ENCODE measurements around the gene TSFM. TPM values are rescaled to one million over a fixed set of nuclear protein-coding genes. Genes with fewer than 3 reads are reported as not detected.

Gene TSFM
- total and polyA plus RNA-seq, 2 of the 4 experiments (the other 2 are of a cell fraction), result 11.5 to 14.0 TPM

GRCh38 chr12:57767876-57768275, 14.7 kb upstream of the TSFM start:
- Histone ChIP-seq H4K20me1 (ENCODE audit: insufficient read depth, low read length) (no peaks in the 10 kb centered on the region), H3K36me3 (ENCODE audit: control insufficient read depth, insufficient read depth, low read length) (peaks cover 1% of the 10 kb centered on the region; the same call in 1 of the 2 replicates), H2BK5ac (ENCODE audit: low read depth, low read length, poor library complexity, severe bottlenecking) (no peak overlapping the region), H3K18ac (ENCODE audit: low read depth, low read length) (no peak overlapping the region), H3K27ac (ENCODE audit: insufficient read depth, low read length) (no peak overlapping the region), H2AFZ (replicated peaks; ENCODE audit: low read length, poor library complexity) (no peak overlapping the region), H3K4ac (ENCODE audit: low read depth, low read length) (no peak overlapping the region), H3K4me3 (ENCODE audit: insufficient read depth, low read depth, low read length) (no peak overlapping the region), H2BK20ac (ENCODE audit: low read depth, low read length) (no peak overlapping the region), H2AK9ac (replicated peaks; ENCODE audit: low read depth, low read length, poor library complexity) (no peak overlapping the region), H4K91ac (ENCODE audit: insufficient read depth, low read depth, low read length) (no peak overlapping the region), H3K9me3 (ENCODE audit: control insufficient read depth, insufficient read depth, low read length) (peaks cover 2% of the 10 kb centered on the region; the same call in 1 of the 2 replicates), H4K5ac (ENCODE audit: low read depth, low read length) (no peak overlapping the region), H3K14ac (replicated peaks; ENCODE audit: low read depth, low read length) (no peak overlapping the region), H3K23ac (ENCODE audit: low read depth, low read length) (no peak overlapping the region), H3K4me1 (ENCODE audit: control insufficient read depth, insufficient read depth, low read length) (peaks cover 11% of the 10 kb centered on the region; the same call in 1 of the 2 replicates), H3K27me3 (ENCODE audit: control insufficient read depth, insufficient read depth, low read length) (peaks cover 40% of the 10 kb centered on the region), H2AK5ac (ENCODE audit: low read depth, low read length) (no peak overlapping the region), H3K4me2 (ENCODE audit: low read depth, low read length) (no peak overlapping the region), H2BK15ac (ENCODE audit: low read depth, low read length) (no peak overlapping the region), H3K9me1 (ENCODE audit: insufficient read depth, low read length) (peaks cover 9% of the 10 kb centered on the region), H2BK120ac (ENCODE audit: low read depth, low read length) (no peak overlapping the region), H3K79me1 (ENCODE audit: low read depth in 1 of 2, low read length in 2 of 2) (peaks cover 12 to 18% of the 10 kb centered on the region in 2 experiments; a peak in 3 of 4 replicates), H3K9ac (ENCODE audit: low read depth, low read length) (no peak overlapping the region), H3K56ac (ENCODE audit: extremely low read depth, insufficient read depth, low read length) (no peak overlapping the region), H4K8ac (ENCODE audit: low read depth in 2 of 2, low read length in 2 of 2) (no peak overlapping the region)
- TF ChIP-seq MAZ (IDR thresholded peaks at IDR 0.05; ENCODE audit: borderline replicate concordance, low read depth, low read length) (no peak), USF2 (IDR thresholded peaks at IDR 0.05; ENCODE audit: low read depth, low read length) (no peak), CHD1 (IDR thresholded peaks at IDR 0.05; ENCODE audit: low read depth, low read length) (no peak), RAD21 (IDR thresholded peaks at IDR 0.05; ENCODE audit: low read length) (no peak), SMC3 (IDR thresholded peaks at IDR 0.05; ENCODE audit: low read depth, low read length) (no peak)
- no CpG with 5 or more reads among the region's 3 CpGs for WGBS, 2 experiments (ENCODE audit: extremely low coverage in 2 of 2, insufficient read length in 1 of 2)
- dilution Hi-C loops (cut with HindIII; ENCODE audit: low sequenced_read_pairs, unreplicated experiment), result no loop called here
- ChIA-PET POLR2A (ENCODE audit: unreplicated experiment) (no interaction called here), CTCF (interaction anchor here (2.0 kb wide), 1 partner anchor 15 kb away, joined by 6 read pairs; the partner anchor contains the start of gene TSFM)
- in situ Hi-C loops (cut with MboI; ENCODE audit: low sequenced_read_pairs), result no loop called here
- DNase-seq (no peak), ATAC-seq (ENCODE audit: low read depth) (no peak)
- BruUV-seq (replicated peaks), result no TSS peak
- intact Hi-C loops (cut with micrococcal nuclease), result no loop called here
